WI38 (cell line): Measurements from ENCODE around the gene RIMBP2.
"Not testable (repeated sequence)": the region's sequence is repeated elsewhere in the genome, so short reads cannot be mapped to it uniquely, and the experiment has no call there.

Source experiments
- H3K4me3 ChIP-seq: 2 replicates; pipeline ENCODE4 v1.5.1; 2011; ENCODE audit warnings: low read depth, mild to moderate bottlenecking, control low read depth, low read length
- TF ChIP-seq, protein P1 (sequence below): IDR thresholded peaks from 2 replicates; pipeline ENCODE4 v1.5.1; 2012; ENCODE audit warnings: low read depth, mild to moderate bottlenecking, control low read depth, low read length

The RIMBP2 gene

DNA sequence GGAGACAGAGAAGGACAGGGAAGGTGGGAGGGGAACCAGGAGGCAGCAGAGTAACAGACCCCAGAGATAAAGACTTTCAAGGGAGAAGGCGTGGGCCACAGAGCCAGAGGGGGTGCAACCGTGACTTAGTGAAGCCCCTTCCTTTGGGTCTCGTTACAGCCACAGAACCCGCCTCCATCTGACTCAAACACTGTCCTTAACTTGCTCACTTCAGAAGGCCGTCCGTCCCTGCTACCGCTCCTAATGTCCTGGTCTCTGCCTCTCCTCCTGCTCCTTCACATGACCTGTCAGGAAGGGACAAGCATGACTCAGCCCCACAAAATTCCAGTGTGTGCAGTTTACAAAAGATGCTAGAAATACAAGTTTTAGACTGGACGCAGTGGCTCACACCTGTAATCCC lies 18.0 kb downstream of the RIMBP2 start:
- TF ChIP-seq, protein P1, sequence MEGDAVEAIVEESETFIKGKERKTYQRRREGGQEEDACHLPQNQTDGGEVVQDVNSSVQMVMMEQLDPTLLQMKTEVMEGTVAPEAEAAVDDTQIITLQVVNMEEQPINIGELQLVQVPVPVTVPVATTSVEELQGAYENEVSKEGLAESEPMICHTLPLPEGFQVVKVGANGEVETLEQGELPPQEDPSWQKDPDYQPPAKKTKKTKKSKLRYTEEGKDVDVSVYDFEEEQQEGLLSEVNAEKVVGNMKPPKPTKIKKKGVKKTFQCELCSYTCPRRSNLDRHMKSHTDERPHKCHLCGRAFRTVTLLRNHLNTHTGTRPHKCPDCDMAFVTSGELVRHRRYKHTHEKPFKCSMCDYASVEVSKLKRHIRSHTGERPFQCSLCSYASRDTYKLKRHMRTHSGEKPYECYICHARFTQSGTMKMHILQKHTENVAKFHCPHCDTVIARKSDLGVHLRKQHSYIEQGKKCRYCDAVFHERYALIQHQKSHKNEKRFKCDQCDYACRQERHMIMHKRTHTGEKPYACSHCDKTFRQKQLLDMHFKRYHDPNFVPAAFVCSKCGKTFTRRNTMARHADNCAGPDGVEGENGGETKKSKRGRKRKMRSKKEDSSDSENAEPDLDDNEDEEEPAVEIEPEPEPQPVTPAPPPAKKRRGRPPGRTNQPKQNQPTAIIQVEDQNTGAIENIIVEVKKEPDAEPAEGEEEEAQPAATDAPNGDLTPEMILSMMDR: no peak
- H3K4me3 ChIP-seq: no peak overlapping the region

DNA sequence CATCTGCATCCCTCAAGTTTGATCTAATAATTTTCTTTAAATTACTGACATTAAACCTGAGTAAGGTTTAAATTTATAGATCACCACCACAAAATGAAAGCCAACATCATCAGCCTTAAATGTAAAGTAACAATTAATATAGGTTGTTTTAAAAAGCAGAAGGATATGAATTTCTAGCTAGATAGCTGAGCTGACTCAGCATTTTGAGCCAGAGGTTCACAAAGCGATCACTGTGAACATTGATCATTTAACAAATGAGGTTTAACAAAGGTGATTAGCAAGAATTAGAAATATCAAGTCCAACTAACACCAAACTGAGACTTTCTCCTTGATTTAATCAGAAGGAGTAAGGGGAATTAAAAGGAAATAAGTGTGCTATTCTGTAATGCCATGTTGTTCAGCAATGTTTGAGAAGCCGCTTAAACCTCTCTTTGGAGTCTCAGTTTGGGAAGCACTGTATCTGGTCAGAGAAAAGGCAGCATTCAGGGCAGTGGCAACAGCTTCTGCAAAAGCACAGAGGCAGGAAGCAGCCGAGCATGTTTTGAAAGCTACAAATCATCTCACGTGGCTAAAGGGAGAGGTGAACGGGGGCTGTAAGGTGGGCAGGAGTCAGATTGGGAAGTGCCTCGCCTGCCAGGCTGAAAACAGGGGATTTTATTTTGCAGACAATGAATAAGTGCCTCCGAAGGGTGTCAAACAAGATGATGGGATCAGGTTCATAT lies 19.6 kb downstream of the RIMBP2 start:
- no peak overlapping the region for H3K4me3 ChIP-seq
- TF ChIP-seq, protein P1: no peak

DNA sequence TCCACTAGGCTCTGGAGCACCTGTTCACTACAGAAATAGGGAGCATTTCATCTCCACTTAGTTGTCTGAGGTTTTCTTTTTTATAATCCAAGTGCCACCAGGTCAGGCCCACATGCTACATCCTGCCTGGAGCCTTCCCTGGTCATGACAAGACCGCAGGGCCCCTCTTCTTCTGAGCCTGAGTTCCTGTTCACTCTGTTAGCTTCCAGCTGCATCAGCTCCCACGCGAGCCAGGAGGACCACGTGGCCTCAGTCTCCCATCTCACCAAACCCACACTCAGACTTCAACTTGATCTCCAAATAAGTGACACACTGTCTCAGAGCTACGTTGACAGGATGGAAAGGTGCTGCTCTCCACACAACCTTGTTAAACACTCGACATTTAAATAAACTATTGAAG lies 21.0 kb downstream of the RIMBP2 start:
- TF ChIP-seq, protein P1: no peak
- no peak overlapping the region for H3K4me3 ChIP-seq

DNA sequence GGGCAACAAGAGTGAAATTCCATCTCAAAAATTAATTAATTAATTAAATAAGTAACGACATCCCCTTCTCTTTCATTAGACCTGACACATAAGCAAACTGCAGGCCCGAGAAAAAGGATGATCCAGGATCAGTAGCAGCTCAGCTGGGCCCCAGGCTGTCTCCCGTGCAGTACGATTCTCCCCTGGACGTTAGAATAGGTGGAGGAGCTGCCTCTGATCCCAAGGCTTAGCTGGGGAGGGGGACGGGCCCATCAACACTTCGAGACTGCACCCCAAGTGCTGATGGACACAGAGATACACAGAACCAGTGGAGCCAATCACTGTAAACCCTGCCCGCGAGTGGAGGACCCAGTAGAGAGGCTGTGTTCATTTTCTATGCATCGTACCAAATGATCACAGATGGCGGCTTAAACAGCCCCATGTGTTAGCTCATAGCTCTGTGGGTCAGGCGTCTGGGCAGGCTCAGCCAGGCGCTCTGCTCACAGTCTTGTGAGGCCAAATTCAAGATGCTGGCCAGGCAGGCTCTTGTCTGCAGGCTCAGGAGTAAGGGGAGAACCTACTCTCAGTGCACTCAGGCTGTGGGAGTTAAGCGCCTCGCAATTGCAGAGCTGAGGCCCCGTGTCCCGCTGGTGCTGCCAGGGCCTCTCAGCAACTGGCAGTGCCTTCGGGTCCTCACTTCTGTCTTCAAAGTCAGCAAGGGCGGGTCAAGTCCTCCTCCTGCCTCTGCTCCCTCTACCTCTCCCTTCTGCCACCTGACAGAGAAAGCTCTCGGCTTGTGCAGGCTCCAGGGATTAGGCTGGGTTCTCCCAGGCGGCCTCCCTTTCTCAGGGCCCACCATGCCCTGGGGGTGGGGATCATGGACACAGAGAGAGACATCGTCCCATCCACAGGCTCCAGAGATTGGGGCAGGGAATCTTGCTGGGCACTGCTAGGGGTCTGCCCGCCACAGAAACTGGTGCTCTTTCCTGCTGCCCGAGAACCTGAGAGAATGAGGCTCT lies 26.4 kb downstream of the RIMBP2 start:
- H3K4me3 ChIP-seq: no peak overlapping the region
- TF ChIP-seq, protein P1: no peak

DNA sequence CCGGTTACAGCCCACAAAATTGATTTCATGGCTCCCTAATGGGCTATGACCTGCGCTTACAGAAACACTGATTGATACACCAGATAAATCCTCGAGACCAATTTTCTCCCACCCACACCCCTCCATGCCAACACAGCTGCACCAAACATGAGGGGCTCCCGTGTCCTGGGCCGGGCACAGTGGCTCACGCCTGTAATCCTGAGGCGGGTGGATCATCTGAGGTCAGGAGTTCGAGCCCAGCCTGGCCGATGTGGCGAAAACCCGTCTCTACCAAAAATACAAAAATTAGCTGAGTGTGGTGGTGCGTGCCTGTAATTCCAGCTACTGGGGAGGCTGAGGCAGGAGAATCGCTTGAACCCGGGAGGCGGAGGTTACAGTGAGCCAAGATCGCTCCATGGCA lies 27.1 kb downstream of the RIMBP2 start:
- H3K4me3 ChIP-seq: not testable (repeated sequence)

DNA sequence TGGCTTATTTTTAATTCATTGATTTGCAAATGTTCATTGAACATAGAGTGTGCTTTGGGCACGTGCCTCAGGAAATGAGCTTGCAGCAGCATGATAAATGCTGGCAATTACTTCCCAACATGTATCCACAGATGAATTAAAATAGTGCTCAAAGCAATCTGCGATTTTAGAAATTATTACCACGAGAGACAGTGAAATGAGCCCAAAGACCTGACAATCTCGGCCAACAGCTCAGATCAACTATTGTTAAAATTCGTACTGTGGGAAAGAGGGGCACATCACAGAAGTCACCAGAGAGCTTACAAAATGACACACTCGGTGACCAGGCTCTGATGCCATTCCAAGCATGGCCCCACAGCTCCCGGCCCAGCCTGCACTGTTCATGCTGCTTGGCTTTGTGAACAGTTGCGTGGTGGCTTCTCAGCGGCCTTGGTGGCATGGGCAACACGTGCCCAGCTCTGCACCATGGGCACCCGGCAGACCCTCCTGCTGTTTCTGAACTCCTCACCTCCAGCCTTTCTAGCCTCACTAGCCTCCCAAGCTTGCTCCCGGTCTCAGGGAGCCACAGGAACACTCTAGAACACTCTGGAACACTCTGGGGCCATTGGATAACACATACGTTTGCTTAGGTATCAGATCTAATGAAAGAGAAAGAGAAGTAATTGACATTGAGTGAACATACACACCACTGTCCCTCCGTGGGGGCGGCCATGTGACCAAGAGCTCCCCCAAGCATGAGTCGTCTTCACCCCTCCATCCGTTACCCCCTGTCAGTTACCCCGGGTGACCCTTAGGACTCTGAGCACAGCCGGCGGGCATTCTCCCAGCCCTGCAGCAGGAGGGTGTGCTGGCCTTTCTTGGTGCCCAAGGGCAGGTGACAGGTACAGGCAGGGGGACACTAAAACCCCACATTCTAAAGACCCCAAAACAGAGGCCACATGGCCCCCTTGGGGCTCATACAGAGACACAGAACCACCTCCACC lies 28.0 kb downstream of the RIMBP2 start:
- no peak overlapping the region for H3K4me3 ChIP-seq

More for the DNA sequence above, 28.0 kb downstream of the RIMBP2 start:
- TF ChIP-seq, protein P1: no peak
